ENCODE data around the gene PGAP6. TPM values are rescaled to one million over a fixed set of nuclear protein-coding genes. Genes with fewer than 3 reads are reported as not detected.
A peak's percentile ranks its signal among the peaks of the same experiment; 100 is the strongest.
"Not testable (repeated sequence)": the region's sequence is repeated elsewhere in the genome, so short reads cannot be mapped to it uniquely, and the experiment has no call there.

Gene PGAP6
- total RNA-seq, 1 donor from 2014 or later: 11.0 TPM

DNA sequence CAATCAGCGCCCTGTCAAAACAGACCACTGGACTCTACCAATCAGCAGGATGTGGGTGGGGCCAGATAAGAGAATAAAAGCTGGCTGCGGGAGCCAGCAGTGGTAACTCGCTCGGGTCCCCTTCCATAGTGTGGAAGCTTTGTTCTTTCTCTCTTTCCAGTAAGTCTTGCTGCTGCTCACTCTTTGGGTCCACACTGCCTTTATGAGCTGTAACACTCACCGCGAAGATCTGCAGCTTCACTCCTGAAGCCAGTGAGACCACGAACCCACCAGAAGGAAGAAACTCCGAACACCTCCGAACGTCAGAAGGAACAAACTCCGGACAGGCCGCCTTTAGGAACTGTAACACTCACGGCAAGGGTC is 39.8 kb downstream of the PGAP6 start:
- not testable (repeated sequence) for H3K9me3 ChIP-seq (ENCODE audit: control insufficient read depth in 3 of 3, low read length in 3 of 3); H3K9ac ChIP-seq (ENCODE audit: low read depth in 1 of 3, low read length in 3 of 3); H3K4me3 ChIP-seq (ENCODE audit: low read length in 3 of 3); H3K27ac ChIP-seq (ENCODE audit: low read depth, low read length); H3K27me3 ChIP-seq (ENCODE audit: control insufficient read depth in 3 of 3, insufficient read depth in 3 of 3, low read length in 3 of 3)
- Histone ChIP-seq H3K4me1 (ENCODE audit: control insufficient read depth in 3 of 3, insufficient read depth in 3 of 3, low read length in 3 of 3) (peaks cover 6 to 11% (median 9%) of the 10 kb centered on the region in 3 donors), H3K36me3 (ENCODE audit: control insufficient read depth in 3 of 3, insufficient read depth in 3 of 3, low read length in 3 of 3) (peaks cover 9 to 29% (median 13%) of the 10 kb centered on the region in 3 donors)

DNA sequence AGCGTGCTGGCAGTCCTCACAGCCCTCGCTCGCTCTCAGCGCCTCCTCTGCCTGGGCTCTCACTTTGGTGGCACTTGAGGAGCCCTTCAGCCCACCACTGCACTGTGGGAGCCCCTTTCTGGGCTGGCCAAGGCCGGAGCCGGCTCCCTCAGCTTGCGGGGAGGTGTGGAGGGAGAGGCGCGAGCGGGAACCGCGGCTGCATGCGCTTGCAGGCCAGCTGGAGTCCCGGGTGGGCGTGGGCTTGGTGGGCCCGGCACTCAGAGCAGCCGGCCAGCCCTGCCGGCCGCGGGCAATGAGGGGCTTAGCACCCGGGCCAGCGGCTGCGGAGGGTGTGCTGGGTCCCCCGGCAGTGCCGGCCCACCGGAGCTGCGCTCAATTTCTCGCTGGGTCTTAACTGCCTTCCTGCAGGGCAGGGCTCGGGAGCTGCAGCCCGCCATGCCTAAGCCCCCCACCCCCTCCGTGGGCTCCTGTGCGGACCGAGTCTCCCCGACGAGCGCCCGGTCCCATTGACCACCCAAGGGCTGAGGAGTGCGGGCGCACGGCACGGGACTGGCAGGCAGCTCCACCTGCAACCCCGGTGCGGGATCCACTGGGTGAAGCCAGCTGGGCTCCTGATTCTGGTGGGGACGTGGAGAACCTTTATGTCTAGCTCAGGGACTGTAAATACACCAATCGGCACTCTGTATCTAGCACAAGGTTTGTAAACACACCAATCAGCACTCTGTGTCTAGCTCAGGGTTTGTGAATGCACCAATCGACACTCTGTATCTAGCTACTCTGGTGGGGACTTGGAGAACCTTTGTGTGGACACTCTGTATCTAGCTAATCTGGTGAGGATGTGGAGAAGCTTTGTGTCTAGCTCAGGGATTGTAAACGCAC is 40.4 kb downstream of the PGAP6 start:
- H3K9me3 ChIP-seq (ENCODE audit: control insufficient read depth in 3 of 3, low read length in 3 of 3); H3K9ac ChIP-seq (ENCODE audit: low read depth in 1 of 3, low read length in 3 of 3); H3K4me3 ChIP-seq (ENCODE audit: low read length in 3 of 3); H3K27me3 ChIP-seq (ENCODE audit: control insufficient read depth in 3 of 3, insufficient read depth in 3 of 3, low read length in 3 of 3); H3K27ac ChIP-seq (ENCODE audit: low read depth, low read length): not testable (repeated sequence)
- H3K4me1 ChIP-seq (ENCODE audit: control insufficient read depth in 3 of 3, insufficient read depth in 3 of 3, low read length in 3 of 3): peaks cover 6 to 11% (median 9%) of the 10 kb centered on the region in 3 donors
- peaks cover 6 to 23% (median 8%) of the 10 kb centered on the region in 3 donors for H3K36me3 ChIP-seq (ENCODE audit: control insufficient read depth in 3 of 3, insufficient read depth in 3 of 3, low read length in 3 of 3)

DNA sequence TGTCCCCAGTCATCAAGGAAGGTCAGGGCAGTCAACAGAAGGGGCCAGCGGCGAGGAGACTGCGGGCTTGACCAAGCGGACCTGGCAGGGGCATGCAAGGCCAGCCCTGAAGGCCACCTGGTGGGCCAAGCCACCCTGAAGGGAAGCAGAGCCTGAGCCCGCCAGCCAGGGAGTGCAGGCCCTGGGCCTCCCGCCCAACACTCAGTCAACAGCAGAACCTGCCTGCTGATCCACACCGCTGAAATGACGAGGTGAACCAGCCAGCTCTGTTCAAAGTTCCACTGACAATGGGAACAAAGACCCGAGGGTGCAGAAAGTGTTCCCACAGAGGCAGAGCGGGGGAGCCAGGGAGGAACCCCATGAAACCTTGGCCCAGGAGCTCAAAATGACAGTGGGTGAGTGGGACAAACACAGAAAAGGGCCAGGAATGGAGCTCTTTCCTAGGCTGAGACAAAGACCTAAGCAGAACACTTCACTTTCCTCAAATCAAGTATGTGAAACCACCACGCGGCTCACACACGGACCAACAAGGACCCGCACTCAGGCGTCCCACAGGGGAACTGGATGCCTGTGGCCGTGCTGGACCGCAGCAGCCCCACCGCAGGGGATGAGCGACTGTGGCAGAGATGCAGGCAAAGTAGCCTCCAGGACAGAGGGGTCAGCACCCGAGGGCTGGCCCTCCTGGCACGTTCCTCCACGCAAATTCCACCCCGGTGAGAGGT is 41.2 kb downstream of the PGAP6 start:
- H3K4me3 ChIP-seq (ENCODE audit: low read length in 3 of 3): no peak overlapping the region
- peaks cover 6 to 15% (median 9%) of the 10 kb centered on the region in 3 donors for H3K4me1 ChIP-seq (ENCODE audit: control insufficient read depth in 3 of 3, insufficient read depth in 3 of 3, low read length in 3 of 3)
- peaks cover 2 to 15% (median 6%) of the 10 kb centered on the region in 3 donors for H3K36me3 ChIP-seq (ENCODE audit: control insufficient read depth in 3 of 3, insufficient read depth in 3 of 3, low read length in 3 of 3)
- H3K27ac ChIP-seq (ENCODE audit: low read depth, low read length): no peak overlapping the region
- H3K9ac ChIP-seq (ENCODE audit: low read depth in 1 of 3, low read length in 3 of 3): no peak overlapping the region
- H3K27me3 ChIP-seq (ENCODE audit: control insufficient read depth in 3 of 3, insufficient read depth in 3 of 3, low read length in 3 of 3): no peaks in the 10 kb centered on the region
- H3K9me3 ChIP-seq (ENCODE audit: control insufficient read depth in 3 of 3, low read length in 3 of 3): no peaks in the 10 kb centered on the region

DNA sequence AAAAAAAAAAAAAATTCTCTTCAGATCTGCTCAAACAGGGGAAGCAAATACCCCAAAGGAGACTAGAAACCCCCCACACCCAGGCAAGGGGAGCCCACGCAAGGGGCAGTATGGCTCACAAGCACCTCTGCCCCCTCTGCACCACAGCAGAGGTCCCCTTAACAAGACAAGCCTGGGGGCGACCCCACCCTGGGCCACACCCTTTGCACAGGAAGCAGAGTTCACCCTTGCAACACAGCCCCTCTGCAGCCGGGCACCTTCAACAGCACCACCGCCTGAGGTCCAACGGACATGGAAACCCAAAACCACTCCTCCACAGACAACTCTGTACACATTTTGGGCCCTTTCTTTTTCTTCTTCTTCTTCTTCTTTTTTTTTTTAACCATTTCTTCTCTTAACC is 42.1 kb downstream of the PGAP6 start:
- H3K9me3 ChIP-seq (ENCODE audit: control insufficient read depth in 3 of 3, low read length in 3 of 3): no peaks in the 10 kb centered on the region
- peaks cover 0 to 12% (median under 1%) of the 10 kb centered on the region in 3 donors for H3K36me3 ChIP-seq (ENCODE audit: control insufficient read depth in 3 of 3, insufficient read depth in 3 of 3, low read length in 3 of 3)
- H3K9ac ChIP-seq (ENCODE audit: low read depth in 1 of 3, low read length in 3 of 3): no peak overlapping the region
- peaks cover 6 to 15% (median 12%) of the 10 kb centered on the region in 3 donors for H3K4me1 ChIP-seq (ENCODE audit: control insufficient read depth in 3 of 3, insufficient read depth in 3 of 3, low read length in 3 of 3)
- H3K4me3 ChIP-seq (ENCODE audit: low read length in 3 of 3): no peak overlapping the region
- H3K27me3 ChIP-seq (ENCODE audit: control insufficient read depth in 3 of 3, insufficient read depth in 3 of 3, low read length in 3 of 3): no peaks in the 10 kb centered on the region
- no peak overlapping the region for H3K27ac ChIP-seq (ENCODE audit: low read depth, low read length)

DNA sequence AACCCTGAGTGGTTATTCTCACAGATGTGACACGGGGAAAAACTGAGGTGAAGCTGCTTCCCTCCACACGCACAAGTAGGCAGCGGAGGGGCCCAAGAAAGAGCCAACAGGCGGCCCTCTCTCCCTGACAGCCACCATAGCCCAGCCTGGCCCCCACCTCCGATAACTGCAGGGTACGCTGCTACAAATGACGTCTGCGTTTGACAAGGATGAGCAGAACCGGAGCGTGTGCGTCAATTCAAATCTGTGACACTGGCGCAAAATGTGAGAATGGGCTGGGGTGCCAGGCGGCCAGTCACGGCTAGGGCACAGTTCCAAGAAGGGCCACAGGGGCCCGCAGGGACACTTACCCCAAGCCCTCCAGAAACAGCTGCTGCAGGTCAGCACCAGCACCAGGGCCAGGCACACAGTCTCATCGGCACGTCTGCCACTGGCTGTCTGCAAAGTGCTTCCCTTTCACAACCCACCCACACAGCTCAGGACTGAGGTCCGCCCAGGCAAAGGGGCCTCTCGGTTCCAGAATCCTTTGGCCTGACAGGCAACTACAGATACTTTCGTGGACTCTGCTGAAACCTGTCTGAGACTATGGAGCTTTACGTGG is 43.7 kb downstream of the PGAP6 start:
- Histone ChIP-seq H3K27me3 (ENCODE audit: control insufficient read depth in 3 of 3, insufficient read depth in 3 of 3, low read length in 3 of 3) (no peaks in the 10 kb centered on the region), H3K4me3 (ENCODE audit: low read length in 3 of 3) (no peak overlapping the region), H3K36me3 (ENCODE audit: control insufficient read depth in 3 of 3, insufficient read depth in 3 of 3, low read length in 3 of 3) (peaks cover 0 to 8% (median 0%) of the 10 kb centered on the region in 3 donors), H3K9ac (ENCODE audit: low read depth in 1 of 3, low read length in 3 of 3) (no peak overlapping the region), H3K4me1 (ENCODE audit: control insufficient read depth in 3 of 3, insufficient read depth in 3 of 3, low read length in 3 of 3) (peaks cover 6 to 20% (median 13%) of the 10 kb centered on the region in 3 donors), H3K27ac (ENCODE audit: low read depth, low read length) (no peak overlapping the region), H3K9me3 (ENCODE audit: control insufficient read depth in 3 of 3, low read length in 3 of 3) (no peaks in the 10 kb centered on the region)

DNA sequence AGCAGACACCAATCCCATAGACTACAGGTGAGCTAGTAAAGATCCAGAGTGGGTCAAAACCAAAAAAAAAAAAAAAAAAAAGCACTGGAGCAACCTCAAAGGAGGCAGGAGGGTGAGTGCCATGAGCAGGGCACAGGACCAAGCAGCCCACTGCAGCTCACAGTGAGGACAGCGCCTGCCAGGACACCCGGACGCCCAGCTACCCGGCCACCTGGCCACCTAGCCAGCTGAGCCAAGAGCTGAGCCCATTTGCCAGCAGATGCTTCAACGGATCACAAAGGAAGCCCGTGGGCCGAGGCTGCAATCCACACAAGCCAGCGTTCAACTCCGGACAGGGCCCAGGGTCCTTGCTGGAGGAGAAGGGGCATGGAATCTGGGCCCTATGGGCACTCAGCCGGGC is 44.3 kb downstream of the PGAP6 start:
- Histone ChIP-seq H3K27me3 (ENCODE audit: control insufficient read depth in 3 of 3, insufficient read depth in 3 of 3, low read length in 3 of 3) (no peaks in the 10 kb centered on the region), H3K9ac (ENCODE audit: low read depth in 1 of 3, low read length in 3 of 3) (peak overlapping the region in 2 of 3 donors; percentile 0 to 16), H3K9me3 (ENCODE audit: control insufficient read depth in 3 of 3, low read length in 3 of 3) (no peaks in the 10 kb centered on the region), H3K36me3 (ENCODE audit: control insufficient read depth in 3 of 3, insufficient read depth in 3 of 3, low read length in 3 of 3) (peaks cover 0 to 1% (median 0%) of the 10 kb centered on the region in 3 donors), H3K4me3 (ENCODE audit: low read length in 3 of 3) (no peak overlapping the region), H3K4me1 (ENCODE audit: control insufficient read depth in 3 of 3, insufficient read depth in 3 of 3, low read length in 3 of 3) (peaks cover 6 to 20% (median 13%) of the 10 kb centered on the region in 3 donors), H3K27ac (ENCODE audit: low read depth, low read length) (no peak overlapping the region)

DNA sequence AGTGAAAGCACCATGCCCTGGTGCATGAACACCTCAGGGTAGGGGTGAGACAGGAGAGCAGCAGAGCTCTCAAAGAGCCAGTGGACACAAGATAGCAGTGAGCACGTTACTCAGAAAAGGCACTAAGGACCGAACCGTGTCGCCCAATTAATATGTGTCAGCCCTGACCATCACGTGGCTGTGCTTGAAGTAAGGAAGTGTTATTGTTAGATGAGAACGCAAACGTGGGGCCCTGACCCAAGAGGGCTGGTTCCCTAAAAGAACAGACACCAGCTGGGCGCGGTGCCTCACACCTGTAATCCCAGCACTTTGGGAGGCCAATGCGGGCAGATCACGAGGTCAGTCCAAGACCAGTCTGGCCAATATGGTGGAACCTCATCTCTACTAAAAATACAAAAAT is 45.5 kb downstream of the PGAP6 start:
- H3K27me3 ChIP-seq (ENCODE audit: control insufficient read depth in 3 of 3, insufficient read depth in 3 of 3, low read length in 3 of 3): no peaks in the 10 kb centered on the region
- no peak overlapping the region for H3K27ac ChIP-seq (ENCODE audit: low read depth, low read length)
- no peaks in the 10 kb centered on the region for H3K9me3 ChIP-seq (ENCODE audit: control insufficient read depth in 3 of 3, low read length in 3 of 3)
- no peak overlapping the region for H3K9ac ChIP-seq (ENCODE audit: low read depth in 1 of 3, low read length in 3 of 3)
- no peaks in the 10 kb centered on the region for H3K36me3 ChIP-seq (ENCODE audit: control insufficient read depth in 3 of 3, insufficient read depth in 3 of 3, low read length in 3 of 3)
- H3K4me3 ChIP-seq (ENCODE audit: low read length in 3 of 3): no peak overlapping the region
- H3K4me1 ChIP-seq (ENCODE audit: control insufficient read depth in 3 of 3, insufficient read depth in 3 of 3, low read length in 3 of 3): peaks cover 6 to 20% (median 13%) of the 10 kb centered on the region in 3 donors

DNA sequence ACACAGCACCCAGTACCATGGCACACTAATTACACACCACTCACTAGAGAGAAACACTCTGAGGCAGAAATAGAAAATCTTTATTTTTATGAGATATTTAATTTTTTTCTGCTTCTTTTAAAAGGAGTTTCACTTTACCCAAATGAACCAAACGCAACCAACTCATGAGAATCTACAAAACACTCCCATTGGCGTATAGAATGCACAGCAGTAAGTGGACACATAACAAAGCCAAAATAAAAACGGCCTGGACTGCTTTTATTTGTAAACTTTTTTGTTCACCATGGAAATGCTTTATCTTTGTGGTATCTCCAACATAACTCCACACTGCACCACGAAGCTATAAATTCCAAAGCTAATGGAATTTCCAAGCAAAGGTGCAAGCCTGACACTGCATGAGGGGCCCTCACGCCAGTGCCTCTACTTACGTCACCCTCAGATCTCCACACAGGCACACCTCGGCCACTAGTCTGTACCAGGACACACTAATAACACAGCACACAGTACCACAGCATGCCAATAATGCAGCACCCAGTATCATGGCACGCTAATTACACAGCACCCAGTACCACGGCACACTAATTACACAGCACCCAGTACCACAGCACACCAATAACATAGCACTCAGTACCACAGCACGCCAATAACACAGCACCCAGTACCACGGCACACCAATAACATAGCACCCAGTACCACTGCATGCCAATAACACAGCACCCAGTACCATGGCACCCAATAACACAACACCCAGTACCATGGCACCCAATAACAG is 46.7 kb downstream of the PGAP6 start:
- H3K4me1 ChIP-seq (ENCODE audit: control insufficient read depth in 3 of 3, insufficient read depth in 3 of 3, low read length in 3 of 3): peaks cover 6 to 20% (median 17%) of the 10 kb centered on the region in 3 donors
- H3K27ac ChIP-seq (ENCODE audit: low read depth, low read length); H3K4me3 ChIP-seq (ENCODE audit: low read length in 3 of 3); H3K27me3 ChIP-seq (ENCODE audit: control insufficient read depth in 3 of 3, insufficient read depth in 3 of 3, low read length in 3 of 3); H3K9me3 ChIP-seq (ENCODE audit: control insufficient read depth in 3 of 3, low read length in 3 of 3); H3K9ac ChIP-seq (ENCODE audit: low read depth in 1 of 3, low read length in 3 of 3); H3K36me3 ChIP-seq (ENCODE audit: control insufficient read depth in 3 of 3, insufficient read depth in 3 of 3, low read length in 3 of 3): not testable (repeated sequence)

DNA sequence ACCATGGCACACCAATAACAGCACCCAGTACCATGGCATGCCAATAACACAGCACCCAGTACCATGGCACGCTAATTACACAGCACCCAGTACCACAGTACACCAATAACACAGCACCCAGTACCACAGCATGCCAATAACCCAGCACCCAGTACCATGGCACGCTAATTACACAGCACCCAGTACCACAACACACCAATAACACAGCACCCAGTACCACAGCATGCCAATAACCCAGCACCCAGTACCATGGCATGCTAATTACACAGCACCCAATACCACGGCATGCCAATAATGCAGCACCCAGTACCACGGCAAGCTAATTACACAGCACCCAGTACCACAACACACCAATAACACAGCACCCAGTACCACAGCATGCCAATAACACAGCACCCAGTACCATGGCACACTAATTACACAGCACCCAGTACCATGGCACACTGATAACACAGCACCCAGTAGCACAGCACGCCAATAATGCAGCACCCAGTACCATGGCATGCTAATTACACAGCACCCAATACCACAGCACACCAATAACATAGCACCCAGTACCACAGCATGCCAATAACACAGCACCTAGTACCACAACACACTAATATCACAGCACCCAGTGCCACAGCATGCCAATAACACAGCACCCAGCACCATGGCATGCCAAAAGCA is 47.5 kb downstream of the PGAP6 start:
- not testable (repeated sequence) for H3K9ac ChIP-seq (ENCODE audit: low read depth in 1 of 3, low read length in 3 of 3); H3K27me3 ChIP-seq (ENCODE audit: control insufficient read depth in 3 of 3, insufficient read depth in 3 of 3, low read length in 3 of 3); H3K36me3 ChIP-seq (ENCODE audit: control insufficient read depth in 3 of 3, insufficient read depth in 3 of 3, low read length in 3 of 3); H3K27ac ChIP-seq (ENCODE audit: low read depth, low read length); H3K4me3 ChIP-seq (ENCODE audit: low read length in 3 of 3); H3K9me3 ChIP-seq (ENCODE audit: control insufficient read depth in 3 of 3, low read length in 3 of 3)
- H3K4me1 ChIP-seq (ENCODE audit: control insufficient read depth in 3 of 3, insufficient read depth in 3 of 3, low read length in 3 of 3): peaks cover 6 to 20% (median 17%) of the 10 kb centered on the region in 3 donors
